H1 (cell line): Measurements from ENCODE around the gene RAB4B. TPM values are rescaled to one million over a fixed set of nuclear protein-coding genes. Genes with fewer than 3 reads are reported as not detected.
A peak's percentile ranks its signal among the peaks of the same experiment; 100 is the strongest.

Source experiments
- CTCF ChIA-PET: fragments of 300-600 bp; sonication (Branson Sonifier 250); formaldehyde crosslinking; loops from one replicate; lab custom pipeline; 2021; ENCODE audit not compliant: partially characterized antibody; lab: Charles Lee
- POLR2A ChIA-PET: fragments of 300-600 bp; sonication (Branson Sonifier 250); formaldehyde crosslinking; loops from one replicate; lab custom pipeline; 2021; ENCODE audit warnings: inconsistent platforms; ENCODE audit not compliant: partially characterized antibody; lab: Charles Lee
- DNase-seq, 2 experiments: peaks; one replicate each; pipeline versions ENCODE4 v3.0.0 to v3.0.0-alpha.2; 2010 to 2022; ENCODE audit warnings: low spot score in 2 of 2, low read depth in 1 of 2, mixed read lengths in 1 of 2
- FAIRE-seq: peaks from 2 replicates; lab custom pipeline; 2011; peaks lifted over from hg19 to GRCh38; lab: Jason Lieb, UNC
- H2AFZ ChIP-seq: 2 replicates; pipeline ENCODE4 v1.8.1; 2012; ENCODE audit warnings: low read length, inconsistent platforms
- H2AK5ac ChIP-seq: 2 replicates; pipeline ENCODE4 v1.6.1; 2013; ENCODE audit warnings: low read depth, low read length
- H2BK120ac ChIP-seq: replicated peaks from 2 replicates; pipeline ENCODE3; 2013; ENCODE audit warnings: low read depth, low read length, inconsistent platforms
- H2BK12ac ChIP-seq: 2 replicates; pipeline ENCODE4 v1.6.1; 2013; ENCODE audit warnings: low read depth, low read length
- H2BK15ac ChIP-seq: 2 replicates; pipeline ENCODE4 v1.6.1; 2013; ENCODE audit warnings: low read length
- H2BK20ac ChIP-seq: 2 replicates; pipeline ENCODE4 v1.6.1; 2013; ENCODE audit warnings: low read length
- H2BK5ac ChIP-seq: 2 replicates; pipeline ENCODE4 v1.6.1; 2013; ENCODE audit warnings: low read depth, low read length
- H3K14ac ChIP-seq: 2 replicates; pipeline ENCODE4 v1.6.1; 2013; ENCODE audit warnings: inconsistent platforms; ENCODE audit not compliant: insufficient read length
- H3K18ac ChIP-seq: 2 replicates; pipeline ENCODE4 v1.6.1; 2013; ENCODE audit warnings: low read length; ENCODE audit errors: extremely low read depth
- H3K23ac ChIP-seq: 2 replicates; pipeline ENCODE4 v1.6.1; 2013; ENCODE audit warnings: inconsistent platforms; ENCODE audit not compliant: insufficient read length
- H3K23me2 ChIP-seq: 2 replicates; pipeline ENCODE4 v1.6.1; 2013; ENCODE audit warnings: low read depth, low read length
- H3K27ac ChIP-seq: 2 replicates; pipeline ENCODE4 v1.6.1; 2011; ENCODE audit warnings: low read depth, low read length, inconsistent platforms
- H3K27me3 ChIP-seq, 4 experiments: replicated peaks in 1 of 4; 1 replicate in 1 of 4; 2 replicates in 3 of 4; pipeline versions ENCODE4 v1.6.1 to v1.8.1; 2011 to 2013; ENCODE audit warnings: low read length in 3 of 4, mild to moderate bottlenecking in 3 of 4, inconsistent platforms in 2 of 4, mixed read lengths in 2 of 4, moderate library complexity in 1 of 4; ENCODE audit not compliant: control insufficient read depth in 3 of 4, insufficient read depth in 3 of 4; ENCODE audit errors: extremely low read depth in 1 of 4
- H3K36me3 ChIP-seq, 4 experiments: 2 replicates each; pipeline versions ENCODE4 v1.6.1 to v1.8.1; 2011 to 2013; ENCODE audit warnings: mild to moderate bottlenecking in 4 of 4, low read length in 3 of 4, moderate library complexity in 2 of 4, control low read depth in 1 of 4, inconsistent platforms in 1 of 4; ENCODE audit not compliant: insufficient read depth in 4 of 4, control insufficient read depth in 2 of 4
- H3K4ac ChIP-seq: replicated peaks from 2 replicates; pipeline ENCODE3; 2013; ENCODE audit warnings: low read length, low read depth, mixed read lengths, inconsistent platforms; ENCODE audit not compliant: insufficient read length
- H3K4me1 ChIP-seq, 4 experiments: replicated peaks in 1 of 4; 1 replicate in 1 of 4; 2 replicates in 3 of 4; pipeline versions ENCODE4 v1.6.1 to v1.8.1; 2011 to 2013; ENCODE audit warnings: low read length in 3 of 4, inconsistent platforms in 2 of 4, mixed read lengths in 1 of 4; ENCODE audit not compliant: insufficient read depth in 4 of 4, control insufficient read depth in 3 of 4
- H3K4me2 ChIP-seq, 2 experiments: 2 replicates each; pipeline versions ENCODE4 v1.6.1 to v1.8.1; 2011 to 2013; ENCODE audit warnings: low read depth in 2 of 2, low read length in 2 of 2, control low read depth in 1 of 2, inconsistent platforms in 1 of 2, mild to moderate bottlenecking in 1 of 2; ENCODE audit not compliant: insufficient read depth in 1 of 2
- H3K4me3 ChIP-seq, 4 experiments: fragments of 200-600, 300-600 bp in 1 of 4; sonication (generic), shearing (Covaris generic), sonication (Bioruptor Twin) in 1 of 4; 2 replicates each; pipeline versions ENCODE4 v1.5.1 to v1.8.1; 2011 to 2016; ENCODE audit warnings: low read length in 4 of 4, low read depth in 3 of 4, control low read depth in 2 of 4, inconsistent platforms in 2 of 4, mild to moderate bottlenecking in 2 of 4, mixed read lengths in 1 of 4, moderate library complexity in 1 of 4; ENCODE audit not compliant: insufficient read depth in 2 of 4; ENCODE audit errors: extremely low read depth in 1 of 4
- H3K56ac ChIP-seq: replicated peaks from 2 replicates; pipeline ENCODE3; 2013; ENCODE audit warnings: low read depth, mild to moderate bottlenecking, mixed read lengths, low read length, inconsistent platforms; ENCODE audit not compliant: insufficient read length
- H3K79me1 ChIP-seq: 2 replicates; pipeline ENCODE4 v1.6.1; 2013; ENCODE audit warnings: low read depth, low read length, control low read depth
- H3K79me2 ChIP-seq, 2 experiments: 2 replicates each; pipeline versions ENCODE4 v1.6.1 to v1.8.1; 2012 to 2013; ENCODE audit warnings: low read length in 2 of 2, mild to moderate bottlenecking in 2 of 2, inconsistent platforms in 1 of 2; ENCODE audit not compliant: insufficient read depth in 2 of 2, control insufficient read depth in 1 of 2
- H3K9ac ChIP-seq, 4 experiments: replicated peaks in 1 of 4; 1 replicate in 1 of 4; 2 replicates in 3 of 4; pipeline versions ENCODE4 v1.6.1 to v1.8.1; 2011 to 2013; ENCODE audit warnings: low read depth in 3 of 4, low read length in 3 of 4, control low read depth in 2 of 4, mild to moderate bottlenecking in 2 of 4, moderate library complexity in 2 of 4, inconsistent platforms in 1 of 4; ENCODE audit errors: extremely low read depth in 1 of 4
- H3K9me3 ChIP-seq, 2 experiments: 2 replicates each; pipeline versions ENCODE4 v1.6.1 to v1.8.1; 2012 to 2013; ENCODE audit warnings: mild to moderate bottlenecking in 2 of 2, moderate library complexity in 2 of 2, control low read depth in 1 of 2, inconsistent platforms in 1 of 2, low read depth in 1 of 2, low read length in 1 of 2, mixed read lengths in 1 of 2; ENCODE audit not compliant: insufficient read depth in 2 of 2
- H4K20me1 ChIP-seq, 2 experiments: replicated peaks in 1 of 2; 2 replicates each; pipeline versions ENCODE3 to v1.8.1; 2011 to 2013; ENCODE audit warnings: inconsistent platforms in 2 of 2, low read length in 2 of 2, mild to moderate bottlenecking in 1 of 2; ENCODE audit not compliant: insufficient read depth in 2 of 2, control insufficient read depth in 1 of 2
- H4K5ac ChIP-seq: 2 replicates; pipeline ENCODE4 v1.6.1; 2013; ENCODE audit warnings: low read length, low read depth, mixed read lengths, inconsistent platforms; ENCODE audit not compliant: insufficient read length
- H4K8ac ChIP-seq: 2 replicates; pipeline ENCODE4 v1.8.0; 2013; ENCODE audit warnings: mild to moderate bottlenecking, moderate library complexity, low read length, inconsistent platforms; ENCODE audit not compliant: insufficient read depth; ENCODE audit errors: extremely low read depth
- H4K91ac ChIP-seq: replicated peaks from 2 replicates; pipeline ENCODE3; 2013; ENCODE audit warnings: low read length, mixed read lengths, inconsistent platforms; ENCODE audit not compliant: insufficient read length
- CBX8 ChIP-seq: fragments of 300-800, 300-1000 bp; sonication (generic); IDR thresholded peaks from 2 replicates; pipeline ENCODE4 v1.7.1; 2016; ENCODE audit warnings: low read depth, low read length, borderline replicate concordance
- EP300 ChIP-seq, 2 experiments: IDR thresholded peaks; 1 replicate in 1 of 2; 2 replicates in 1 of 2; pipeline ENCODE4 v1.6.1; 2011 to 2012; ENCODE audit warnings: low read depth in 2 of 2, low read length in 2 of 2, mild to moderate bottlenecking in 2 of 2, borderline replicate concordance in 1 of 2, inconsistent platforms in 1 of 2, moderate library complexity in 1 of 2
- EZH2 ChIP-seq: fragments of 200-600 bp; sonication (generic); IDR thresholded peaks from 2 replicates; pipeline ENCODE4 v1.7.1; 2012; ENCODE audit warnings: low read depth, mild to moderate bottlenecking, moderate library complexity, low read length, inconsistent platforms; ENCODE audit not compliant: severe bottlenecking
- HDAC2 ChIP-seq, 2 experiments: fragments of 300-600 bp in 1 of 2; sonication (generic) in 1 of 2; IDR thresholded peaks; 2 replicates each; pipeline ENCODE4 v1.6.1; 2011 to 2012; ENCODE audit warnings: low read depth in 2 of 2, low read length in 2 of 2, mild to moderate bottlenecking in 2 of 2, moderate library complexity in 2 of 2, borderline replicate concordance in 1 of 2, inconsistent platforms in 1 of 2
- JUND ChIP-seq: IDR thresholded peaks from 2 replicates; pipeline ENCODE4 v1.6.1; 2011; ENCODE audit warnings: mild to moderate bottlenecking, improper control_type of control experiment, low read length
- POLR2AphosphoS5 ChIP-seq: IDR thresholded peaks from 2 replicates; pipeline ENCODE4 v1.6.1; 2011; ENCODE audit warnings: low read depth, low read length
- RBBP5 ChIP-seq: IDR thresholded peaks from 2 replicates; pipeline ENCODE4 v1.7.1; 2012; ENCODE audit warnings: low read depth, mild to moderate bottlenecking, inconsistent platforms, low read length, moderate library complexity, borderline replicate concordance
- RNF2 ChIP-seq: fragments of 200-900, 300-1000 bp; sonication (generic); IDR thresholded peaks from 2 replicates; pipeline ENCODE4 v1.7.1; 2016; ENCODE audit warnings: borderline replicate concordance, low read depth, mild to moderate bottlenecking, antibody characterized with exemption, low read length; ENCODE audit not compliant: poor library complexity, severe bottlenecking; ENCODE audit errors: missing control alignments
- SIRT6 ChIP-seq: IDR thresholded peaks from one replicate; pipeline ENCODE4 v1.7.1; 2012; ENCODE audit warnings: low read length, inconsistent platforms
- SP1 ChIP-seq: IDR thresholded peaks from 2 replicates; pipeline ENCODE4 v1.6.1; 2011; ENCODE audit warnings: low read depth, low read length
- SP2 ChIP-seq: IDR thresholded peaks from 2 replicates; pipeline ENCODE4 v1.6.1; 2012; ENCODE audit warnings: mild to moderate bottlenecking, low read length, inconsistent platforms
- TAF7 ChIP-seq: optimal IDR thresholded peaks from 2 replicates; pipeline ENCODE3; 2011; ENCODE audit warnings: low read depth, mild to moderate bottlenecking, inconsistent platforms, low read length, moderate library complexity, borderline replicate concordance
- TEAD4 ChIP-seq: IDR thresholded peaks from 2 replicates; pipeline ENCODE4 v1.6.1; 2012; ENCODE audit warnings: low read depth, low read length, inconsistent platforms, mixed read lengths
- WGBS, 2 experiments: shearing (Covaris generic) in 1 of 2; methylation state at CpG; one replicate each; pipeline versions ENCODE4 v1.1.6 to v1.1.7; 2013 to 2015; ENCODE audit warnings: low lambda C conversion rate in 2 of 2, mixed read lengths in 2 of 2, inconsistent platforms in 1 of 2, low coverage in 1 of 2, missing lambda C conversion rate in 1 of 2; ENCODE audit not compliant: insufficient replicate concordance in 2 of 2, insufficient coverage in 1 of 2, insufficient read length in 1 of 2; ENCODE audit errors: extremely low coverage in 1 of 2, missing lambda C conversion rate in 1 of 2; 5-methylcytosine and 5-hydroxymethylcytosine counted together
- polyA plus RNA-seq, 7 experiments: library from polyadenylated mRNA; depleted of rRNA in 3 of 7; stranded (reverse) in 5 of 7; unstranded in 2 of 7; fragments of >200 nt in 5 of 7; fragments of 200-250 nt in 2 of 7; gene quantifications; 1 replicate in 5 of 7; 2 replicates in 1 of 7; 4 replicates in 1 of 7; pipeline versions ENCODE4 v1.2.1 to v1.2.3, GENCODE V29; 2011 to 2013; ENCODE audit warnings: missing spikeins in 2 of 7, mixed read lengths in 2 of 7
- total RNA-seq: library from RNA; stranded (reverse); fragmentation: NEBNext Ultra II Directional; extraction: Animal tissue kit (Norgen Biotek cat#: 25700); gene quantifications from 2 replicates; pipeline ENCODE4 v1.2.1, GENCODE V29; 2021

Gene RAB4B
- total and polyA plus RNA-seq, 2 of the 8 experiments (the other 6 are each of a cell fraction or from before 2014, with no cell fraction given): 15.9 to 28.6 TPM

DNA sequence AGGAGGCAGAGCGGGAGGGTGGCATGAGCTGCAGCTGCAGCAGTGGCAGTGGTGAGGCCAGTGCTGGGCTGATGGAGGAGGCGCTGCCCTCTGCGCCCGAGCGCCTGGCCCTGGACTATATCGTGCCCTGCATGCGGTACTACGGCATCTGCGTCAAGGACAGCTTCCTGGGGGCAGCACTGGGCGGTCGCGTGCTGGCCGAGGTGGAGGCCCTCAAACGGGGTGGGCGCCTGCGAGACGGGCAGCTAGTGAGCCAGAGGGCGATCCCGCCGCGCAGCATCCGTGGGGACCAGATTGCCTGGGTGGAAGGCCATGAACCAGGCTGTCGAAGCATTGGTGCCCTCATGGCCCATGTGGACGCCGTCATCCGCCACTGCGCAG is 22.9 kb downstream of the RAB4B start:
- peak overlapping the region in 1 of 4 experiments; percentile 99; a peak in 1 of 8 replicates for H3K4me3 ChIP-seq
- no peak overlapping the region for H3K9ac ChIP-seq
- no peaks in the 10 kb centered on the region for H3K27me3 ChIP-seq
- no peak overlapping the region for H4K5ac ChIP-seq
- H2BK20ac ChIP-seq: no peak overlapping the region
- H2AFZ ChIP-seq: no peak overlapping the region
- peaks cover 6% of the 10 kb centered on the region for H3K23me2 ChIP-seq
- peaks cover 33 to 49% of the 10 kb centered on the region in 2 experiments for H4K20me1 ChIP-seq
- H3K56ac ChIP-seq: no peak overlapping the region
- H3K36me3 ChIP-seq: peaks cover 3 to 36% (median 6%) of the 10 kb centered on the region in 4 experiments; a peak in 6 of 8 replicates
- H2BK12ac ChIP-seq: no peak overlapping the region
- H3K79me2 ChIP-seq: peaks cover 14 to 65% of the 10 kb centered on the region in 2 experiments
- CTCF ChIA-PET: interaction anchor here (0.8 to 1.7 kb wide), 2 partner anchors 9 to 57 kb away, joined by 4 read pairs; no protein-coding TSS in a partner anchor
- 0 out of 2 replicates have a peak overlapping the region, but pooled peaks have one; percentile 48 for H2BK5ac ChIP-seq
- H3K4me1 ChIP-seq: peaks cover 0 to 52% (median 24%) of the 10 kb centered on the region in 4 experiments; a peak in 6 of 7 replicates
- no peak overlapping the region for H3K18ac ChIP-seq
- H3K79me1 ChIP-seq: peaks cover 33% of the 10 kb centered on the region
- H3K4ac ChIP-seq: no peak overlapping the region
- no peak for DNase-seq
- POLR2A ChIA-PET: interaction anchor here (0.5 to 15.7 kb wide), 10 partner anchors 9 to 563 kb away, joined by 3 to 241 read pairs (median 4); partner anchors contain the start of genes ACTMAP, COQ8B, ITPKC and MIA
- no peak overlapping the region for H3K23ac ChIP-seq
- FAIRE-seq: no peak
- peak overlapping the region; percentile 40 for H4K8ac ChIP-seq
- H3K9me3 ChIP-seq: no peaks in the 10 kb centered on the region
- H4K91ac ChIP-seq: no peak overlapping the region
- 93% methylated on average over 26 of the region's 27 CpGs; no CpG with 5 or more reads in 1 of the 2 experiments for WGBS, 2 experiments
- H2BK15ac ChIP-seq: no peak overlapping the region
- H3K27ac ChIP-seq: no peak overlapping the region
- no peak overlapping the region for H2AK5ac ChIP-seq
- H2BK120ac ChIP-seq: no peak overlapping the region
- no peak overlapping the region for H3K14ac ChIP-seq
- peak overlapping the region; percentile 67 to 91; a peak in 3 of 4 replicates for H3K4me2 ChIP-seq
- no peak for TF ChIP-seq HDAC2 (IDR thresholded peaks at IDR 0.05; ENCODE audit: borderline replicate concordance in 1 of 2, low read depth in 2 of 2, low read length in 2 of 2)
- TF ChIP-seq RBBP5: no peak
- no peak for TF ChIP-seq EZH2
- TF ChIP-seq SP1: no peak
- no peak for TF ChIP-seq JUND
- TF ChIP-seq TEAD4: no peak
- TF ChIP-seq TAF7: no peak
- no peak for TF ChIP-seq CBX8
- TF ChIP-seq SP2: no peak
- no peak for TF ChIP-seq EP300 (IDR thresholded peaks at IDR 0.05; ENCODE audit: borderline replicate concordance in 1 of 2, low read depth in 2 of 2, low read length in 2 of 2)
- TF ChIP-seq SIRT6: no peak
- TF ChIP-seq POLR2AphosphoS5: no peak; the same call in 1 of the 2 replicates
- TF ChIP-seq RNF2: no peak
